Metanephros (tissue), 1 donor: ENCODE measurements around the gene HSCB. TPM values are rescaled to one million over a fixed set of nuclear protein-coding genes. Genes with fewer than 3 reads are reported as not detected.

ENCODE experiments used
- total RNA-seq: library from RNA; depleted of rRNA; stranded (reverse); fragments of >200 nt; gene quantifications from one replicate; pipeline ENCODE4 v1.2.3, GENCODE V29; 2014

Gene HSCB
- 13.8 TPM for total RNA-seq

GRCh38 chr22:28741785-28742561 lies at the start of gene HSCB, which contains the start of gene CHEK2:
HSCB (plus strand) TSS chr22:28742039; CDS start chr22:28742096, 57 bp downstream.
CHEK2 (minus strand) TSS chr22:28741820; CDS start chr22:28734721, 7,099 bp downstream.

GRCh38 chr22:28772633-28773460 lies 31.0 kb downstream of the HSCB start, which contains the start of gene CCDC117:
CCDC117 (plus strand) TSS chr22:28772695; CDS start chr22:28772850, 155 bp downstream.

GRCh38 chr22:28800308-28801041 lies 58.6 kb downstream of the HSCB start, which contains the start of gene XBP1:
XBP1 (minus strand) TSS chr22:28800569.

Other genes with a start within 250 kb of the HSCB start
- 77.8 TPM for gene TTC28, start 62.2 kb upstream of the HSCB start, total RNA-seq
- 10.2 TPM for gene CHEK2, start 219 bp upstream of the HSCB start, total RNA-seq
- gene CCDC117, start 30.7 kb downstream of the HSCB start, total RNA-seq = 21.7 TPM
- 146 TPM for gene XBP1, start 58.5 kb downstream of the HSCB start, total RNA-seq
- gene ZNRF3, start 141.5 kb downstream of the HSCB start, total RNA-seq = 27.7 TPM